ENCODE data around the gene DAND5. TPM values are rescaled to one million over a fixed set of nuclear protein-coding genes. Genes with fewer than 3 reads are reported as not detected.

Gene DAND5
- total and polyA plus RNA-seq, 12 donors: 0.27 to 2.3 (median 0.92) TPM

DNA sequence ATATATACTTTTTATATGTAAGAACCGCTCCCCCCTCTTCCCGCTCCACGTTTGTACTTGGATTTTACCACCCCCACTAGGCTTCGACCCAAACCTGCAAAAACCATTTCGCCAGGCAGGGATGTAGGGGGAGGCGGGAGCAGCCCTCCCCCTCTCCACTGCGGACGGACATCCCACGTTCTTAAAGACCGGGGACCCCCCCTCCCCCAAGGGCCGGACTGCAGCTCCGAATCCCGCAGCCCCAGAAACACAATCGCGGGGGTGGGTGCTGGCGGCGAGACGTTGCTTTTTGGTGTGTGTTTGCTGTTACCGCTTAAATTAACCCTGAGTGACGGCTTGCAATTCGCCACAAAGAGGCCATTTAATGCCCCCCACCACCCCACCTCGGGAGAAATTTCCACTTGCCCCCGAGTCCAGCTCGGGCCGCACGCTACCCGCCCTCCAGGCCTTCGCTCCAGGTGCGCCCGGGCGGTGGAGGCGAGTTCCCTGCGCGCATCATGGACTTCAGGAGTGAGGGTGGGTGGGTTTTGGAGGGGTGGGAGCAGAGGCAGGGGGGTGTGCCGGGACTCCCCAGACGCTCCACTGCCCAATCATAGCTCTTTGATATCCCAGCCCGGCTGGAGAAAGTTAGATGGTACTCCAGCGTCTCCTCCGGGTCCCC is 41.7 kb downstream of the DAND5 start:
- Histone ChIP-seq H3K9me3 (replicated peaks in 1 of 3) (no peaks in the 10 kb centered on the region), H3K4me3 (no peak overlapping the region), H3K27ac (no peak overlapping the region), H3K4me1 (replicated peaks in 1 of 2) (peaks cover 20 to 35% of the 10 kb centered on the region in 2 donors), H3K27me3 (no peaks in the 10 kb centered on the region), H3K36me3 (replicated peaks in 1 of 2) (no peaks in the 10 kb centered on the region)
- intact Hi-C loops (cut with DNase I): loop anchor here in 1 of 2 donors (2.0 kb wide), 1 partner anchor 14 kb away; no protein-coding TSS in a partner anchor
- WGBS, 4 donors: 50 to 59% (median 55%) methylated on average over 27 to 39 of the region's 39 CpGs
- no peak for TF ChIP-seq POLR2A (IDR thresholded peaks at IDR 0.05)
- TF ChIP-seq CTCF (IDR thresholded peaks at IDR 0.05): no peak
- DNase-seq: no peak

- DNase-seq: no peak
- H3K9me3 ChIP-seq (replicated peaks in 1 of 3): no peaks in the 10 kb centered on the region
- intact Hi-C loops (cut with DNase I): loop anchor here in 1 of 2 donors (2.0 kb wide), 1 partner anchor 15 kb away; no protein-coding TSS in a partner anchor
- TF ChIP-seq CTCF (IDR thresholded peaks at IDR 0.05) (no peak), POLR2A (IDR thresholded peaks at IDR 0.05) (no peak)
- H3K27me3 ChIP-seq: no peaks in the 10 kb centered on the region
- H3K36me3 ChIP-seq (replicated peaks in 1 of 2): no peaks in the 10 kb centered on the region
- peak overlapping the region in 1 of 4 donors; percentile 64 for H3K4me3 ChIP-seq
- peak overlapping the region in 2 of 5 donors; percentile 80 to 87 for H3K27ac ChIP-seq
- peaks cover 20 to 35% of the 10 kb centered on the region in 2 donors for H3K4me1 ChIP-seq (replicated peaks in 1 of 2)
- WGBS, 4 donors: 37 to 55% (median 48%) methylated on average over 14 to 54 of the region's 54 CpGs
Measured at GRCh38 chr19:13011653-13012389, 42.4 kb downstream of the DAND5 start.

DNA sequence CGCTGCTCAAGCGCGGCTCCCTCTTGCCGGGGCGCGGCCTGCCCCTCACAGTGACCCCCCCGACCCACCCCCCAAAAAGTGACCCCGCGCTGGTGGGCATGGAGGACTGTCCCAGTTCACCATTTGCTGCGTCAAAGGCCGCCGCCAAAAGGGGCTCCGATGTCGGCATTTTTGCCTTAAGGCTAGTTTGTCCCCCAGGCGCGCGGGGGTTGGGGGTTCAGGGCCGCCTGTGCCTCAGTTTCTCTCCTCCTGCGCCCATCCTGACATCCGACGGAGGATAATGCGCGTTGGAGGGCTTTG is 43.0 kb downstream of the DAND5 start:
- Histone ChIP-seq H3K27me3 (no peaks in the 10 kb centered on the region), H3K27ac (peak overlapping the region in 2 of 5 donors; percentile 80 to 87), H3K4me3 (peak overlapping the region in 2 of 4 donors; percentile 29 to 64), H3K9me3 (replicated peaks in 1 of 3) (no peaks in the 10 kb centered on the region), H3K4me1 (replicated peaks in 1 of 2) (peaks cover 20 to 35% of the 10 kb centered on the region in 2 donors), H3K36me3 (replicated peaks in 1 of 2) (no peaks in the 10 kb centered on the region)
- no peak for TF ChIP-seq CTCF (IDR thresholded peaks at IDR 0.05)
- no peak for TF ChIP-seq POLR2A (IDR thresholded peaks at IDR 0.05)
- intact Hi-C loops (cut with DNase I): no loop called here
- DNase-seq: no peak
- 14 to 32% (median 21%) methylated on average over 6 to 23 of the region's 23 CpGs for WGBS, 4 donors

DNA sequence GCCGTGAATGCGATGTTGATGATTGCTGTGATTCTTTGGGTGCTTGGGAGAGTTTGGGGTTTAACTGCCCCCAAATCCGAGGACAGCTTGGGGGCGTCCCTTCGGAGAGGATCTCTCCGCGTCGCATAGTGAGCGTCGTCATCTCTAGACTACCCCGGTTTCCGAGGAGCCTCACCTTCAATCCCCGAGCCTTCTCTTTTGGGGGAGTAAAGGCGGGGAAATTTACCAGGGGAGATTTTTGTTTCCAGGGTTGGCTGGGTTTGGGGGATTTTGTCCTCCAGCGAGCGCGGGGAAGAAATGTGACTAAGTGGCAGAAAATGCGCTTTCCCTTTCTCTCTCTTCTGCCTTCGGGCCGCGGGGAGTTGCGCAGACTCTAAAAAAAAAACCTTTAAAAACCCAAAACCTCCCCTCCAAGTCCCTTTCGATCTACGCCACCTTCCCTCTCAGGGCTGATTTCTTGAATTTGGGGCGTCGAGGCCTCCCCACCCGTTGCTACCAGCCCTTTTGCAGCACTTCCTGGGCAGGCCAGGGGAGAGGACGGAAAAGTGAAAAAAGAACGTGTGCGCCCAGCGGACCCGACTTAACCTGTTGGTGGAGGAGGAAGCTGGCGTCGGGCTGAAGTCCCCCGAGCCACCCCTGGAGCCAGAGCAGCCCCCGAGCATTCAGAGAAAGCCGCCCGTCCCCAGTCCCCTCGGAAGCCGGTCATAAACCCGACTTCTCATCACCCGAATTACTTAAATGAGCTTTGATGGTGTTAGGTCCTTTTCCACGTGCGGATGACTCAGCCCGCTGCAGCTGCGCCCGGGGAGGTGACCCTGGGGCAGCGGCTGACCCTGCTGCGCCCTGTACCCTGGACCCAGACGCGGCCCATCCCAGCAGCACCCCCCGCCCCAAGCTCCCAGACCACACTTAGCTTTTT is 43.6 kb downstream of the DAND5 start:
- Histone ChIP-seq H3K4me3 (peak overlapping the region in 2 of 4 donors; percentile 29 to 64), H3K9me3 (replicated peaks in 1 of 3) (no peaks in the 10 kb centered on the region), H3K36me3 (replicated peaks in 1 of 2) (no peaks in the 10 kb centered on the region), H3K27me3 (no peaks in the 10 kb centered on the region), H3K4me1 (replicated peaks in 1 of 2) (peaks cover 24 to 41% of the 10 kb centered on the region in 2 donors), H3K27ac (peak overlapping the region; percentile 46 to 87 (median 80))
- peak; percentile 67 to 84 (median 73) for DNase-seq
- intact Hi-C loops (cut with DNase I): no loop called here
- TF ChIP-seq POLR2A (IDR thresholded peaks at IDR 0.05) (no peak), CTCF (IDR thresholded peaks at IDR 0.05) (no peak)
- WGBS, 4 donors: 2 to 16% (median 9%) methylated on average over 37 to 52 of the region's 52 CpGs
